ENCODE data around the gene PTTG1.
A peak's percentile ranks its signal among the peaks of the same experiment; 100 is the strongest.
"Not testable (repeated sequence)": the region's sequence is repeated elsewhere in the genome, so short reads cannot be mapped to it uniquely, and the experiment has no call there.

PTTG1 gene

GRCh38 chr5:160427607-160428006 lies 6.0 kb downstream of the PTTG1 start:
- no peak for DNase-seq

- DNase-seq, result no peak
These were observed 10.5 kb downstream of the PTTG1 start for GRCh38 chr5:160432196-160432595.

- DNase-seq, result no peak
These were observed 11.1 kb downstream of the PTTG1 start for GRCh38 chr5:160432787-160433186.

- DNase-seq, result peak in 1 of 2 donors; percentile 47
These were observed 12.4 kb downstream of the PTTG1 start for GRCh38 chr5:160434022-160434531.

GRCh38 chr5:160435532-160435931 lies 13.9 kb downstream of the PTTG1 start:
- DNase-seq, result no peak

GRCh38 chr5:160436017-160436416 lies 14.4 kb downstream of the PTTG1 start:
- DNase-seq, result no peak

- not testable (repeated sequence) for DNase-seq
These were observed 15.0 kb downstream of the PTTG1 start for GRCh38 chr5:160436661-160437060.

GRCh38 chr5:160437271-160437670 lies 15.6 kb downstream of the PTTG1 start:
- DNase-seq, result no peak

- DNase-seq, result peak; percentile 57 to 74
These were observed 16.9 kb downstream of the PTTG1 start for GRCh38 chr5:160438316-160439204.

- peak; percentile 81 to 89 for DNase-seq
These were observed 17.5 kb downstream of the PTTG1 start for GRCh38 chr5:160439205-160439600.

GRCh38 chr5:160441311-160441781 lies 19.7 kb downstream of the PTTG1 start:
- no peak for DNase-seq

GRCh38 chr5:160442824-160443431 lies 21.3 kb downstream of the PTTG1 start:
- no peak for DNase-seq

- no peak for DNase-seq
These were observed 22.8 kb downstream of the PTTG1 start for GRCh38 chr5:160444407-160444806.

- no peak for DNase-seq
These were observed 23.5 kb downstream of the PTTG1 start for GRCh38 chr5:160445132-160445531.

GRCh38 chr5:160445751-160446150 lies 24.1 kb downstream of the PTTG1 start:
- DNase-seq, result no peak

GRCh38 chr5:160448886-160449285 lies 27.2 kb downstream of the PTTG1 start:
- DNase-seq, result no peak

- DNase-seq, result no peak
These were observed 27.8 kb downstream of the PTTG1 start for GRCh38 chr5:160449458-160449857.

GRCh38 chr5:160450164-160450932 lies 28.7 kb downstream of the PTTG1 start:
- no peak for DNase-seq

GRCh38 chr5:160451281-160451680 lies 29.6 kb downstream of the PTTG1 start:
- no peak for DNase-seq

- DNase-seq, result no peak
These were observed 30.4 kb downstream of the PTTG1 start for GRCh38 chr5:160452036-160452435.

GRCh38 chr5:160452795-160453194 lies 31.1 kb downstream of the PTTG1 start:
- DNase-seq, result no peak

- no peak for DNase-seq
These were observed 32.1 kb downstream of the PTTG1 start for GRCh38 chr5:160453751-160454150.

- DNase-seq, result no peak
These were observed 33.9 kb downstream of the PTTG1 start for GRCh38 chr5:160455600-160455999.

All from CD4-positive, alpha-beta T cell treated with Interferon alpha-2 for 1 hour (primary cell).